ENCODE data around the gene C5orf58.

The C5orf58 gene

DNA sequence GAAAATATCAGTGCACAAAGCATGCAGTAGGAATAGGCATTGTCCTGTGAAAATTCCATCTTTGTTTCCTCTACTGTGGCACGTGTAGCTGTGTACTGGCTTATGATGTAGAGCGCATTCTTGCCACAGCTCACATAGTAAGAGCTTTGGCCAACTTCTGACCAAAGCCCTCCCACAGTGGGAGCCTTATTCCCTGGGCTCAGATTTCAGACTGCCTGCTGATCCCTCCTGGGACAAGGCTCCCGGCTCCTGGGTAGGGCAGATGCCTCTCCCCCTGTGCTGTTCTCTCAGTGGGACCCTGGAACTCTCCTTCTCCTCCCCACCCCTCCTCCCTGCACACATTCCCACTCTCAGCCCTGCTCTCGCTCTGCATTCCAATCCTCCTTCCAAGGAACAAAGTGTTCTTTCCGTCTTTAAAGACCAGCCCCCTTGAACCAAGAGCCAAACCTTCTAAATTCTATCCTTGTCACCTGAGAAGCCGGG, 47.3 kb downstream of the C5orf58 start:
- DNase-seq (ENCODE audit: low spot score) = no peak

DNA sequence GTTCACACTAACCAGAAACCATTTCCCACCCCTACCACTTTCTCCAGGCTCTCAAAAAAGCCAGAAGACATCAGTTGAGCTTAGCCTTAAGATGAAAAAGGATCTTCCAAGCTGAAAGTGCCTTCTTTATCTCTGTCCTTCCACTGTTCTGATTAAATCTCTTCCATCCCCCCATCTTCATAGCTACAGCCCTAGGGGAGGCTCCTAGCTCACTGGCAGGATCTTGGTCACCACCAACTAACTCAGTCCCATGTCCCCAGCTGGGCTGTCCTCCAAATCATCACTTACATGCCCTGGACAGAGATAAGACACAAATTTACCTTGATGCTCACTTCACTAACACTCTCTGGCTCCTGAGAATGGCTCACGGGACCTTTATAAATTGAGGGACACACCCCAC, 50.5 kb downstream of the C5orf58 start:
- DNase-seq (ENCODE audit: low spot score) = no peak

- DNase-seq (ENCODE audit: low spot score) = no peak
Observed at GRCh38 chr5:170284231-170284630, 51.4 kb downstream of the C5orf58 start.

- DNase-seq (ENCODE audit: low spot score) = no peak
Observed at GRCh38 chr5:170285181-170285580, 52.4 kb downstream of the C5orf58 start.

DNA sequence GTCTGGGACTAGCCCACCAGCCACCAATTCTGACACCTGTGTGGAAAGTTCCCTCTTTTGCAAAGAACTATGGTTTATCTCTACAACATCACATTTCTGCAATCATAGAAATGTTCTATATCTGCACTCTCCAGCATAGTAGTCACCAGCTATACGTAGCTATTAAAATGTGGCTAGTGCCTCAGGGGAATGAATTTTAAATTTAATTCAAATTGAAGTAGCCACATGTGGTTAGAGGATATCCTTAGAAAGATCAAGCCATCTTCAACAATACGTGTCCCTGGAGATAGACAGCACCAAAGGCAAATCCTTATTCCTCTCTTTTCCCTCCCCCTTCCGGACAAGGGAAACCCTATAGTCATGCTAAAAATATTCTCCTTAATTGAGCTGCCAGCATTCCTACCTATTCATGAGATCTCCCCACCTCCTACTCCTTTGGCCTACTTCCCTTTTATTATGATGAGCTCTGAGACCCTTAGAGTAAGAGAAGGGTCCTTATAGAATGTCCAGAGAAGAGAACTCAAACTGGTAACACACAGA, 53.7 kb downstream of the C5orf58 start:
- no peak for DNase-seq (ENCODE audit: low spot score)

- no peak for DNase-seq (ENCODE audit: low spot score)
Observed at GRCh38 chr5:170287532-170287931, 54.7 kb downstream of the C5orf58 start.

DNA sequence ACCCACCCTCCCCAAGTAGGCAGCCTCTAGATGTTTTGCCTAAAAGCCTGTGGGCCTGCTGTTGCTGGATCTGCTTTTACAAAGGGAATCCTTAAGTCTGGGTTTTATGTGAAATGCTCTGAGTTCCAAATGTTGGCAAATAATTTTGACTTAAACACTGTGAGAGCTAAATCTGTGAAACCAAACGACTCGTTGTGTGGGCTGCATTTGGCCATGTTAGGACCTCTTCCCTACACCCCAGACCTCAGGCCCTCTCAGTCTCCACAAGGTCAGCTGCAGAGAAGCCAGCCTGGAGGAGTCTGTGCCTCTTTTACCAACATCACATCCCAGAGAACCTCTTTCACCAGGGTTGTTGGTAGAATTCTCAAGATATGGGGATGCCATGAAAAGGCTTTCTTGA, 55.4 kb downstream of the C5orf58 start:
- DNase-seq (ENCODE audit: low spot score) = no peak

DNA sequence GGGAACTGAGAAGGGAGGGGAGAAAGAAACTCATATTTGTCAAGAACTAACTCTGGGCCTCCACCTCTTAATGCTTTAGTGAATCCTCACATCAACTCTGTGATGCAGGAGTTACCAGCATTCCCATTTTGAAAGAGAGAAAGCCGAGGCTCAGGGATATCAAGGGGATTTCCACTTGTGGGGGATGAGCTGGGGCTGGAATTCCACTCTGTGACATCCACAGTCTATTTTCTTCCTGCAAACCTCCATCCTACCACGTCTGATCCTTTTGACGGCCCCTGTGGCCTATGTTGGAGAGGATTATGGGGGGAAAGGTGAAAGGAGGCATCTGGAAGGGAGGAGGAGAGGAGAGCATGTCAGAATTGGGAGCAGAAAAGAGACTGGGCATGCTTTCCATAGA, 55.8 kb downstream of the C5orf58 start:
- no peak for DNase-seq (ENCODE audit: low spot score)

DNA sequence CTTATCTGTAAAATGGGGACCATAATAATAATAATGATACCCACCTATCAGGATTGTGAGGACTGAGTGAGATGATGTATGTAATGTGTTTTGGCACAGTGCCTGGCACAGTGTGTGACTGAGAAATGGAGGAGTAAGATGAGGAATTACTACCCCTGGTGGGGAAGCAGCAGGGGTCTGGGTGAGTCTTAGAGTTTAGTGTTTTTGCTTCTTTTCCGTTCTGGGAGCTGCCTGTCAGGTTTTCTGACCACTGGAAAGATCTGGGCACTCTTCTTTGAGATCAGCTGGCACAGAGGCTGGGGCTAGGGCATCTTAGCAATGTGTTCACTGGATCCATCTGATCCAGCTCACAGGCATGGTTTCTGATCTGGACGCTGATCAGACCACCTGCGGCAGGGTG, 56.3 kb downstream of the C5orf58 start:
- no peak for DNase-seq (ENCODE audit: low spot score)

GRCh38 chr5:170289764-170290163, 57.0 kb downstream of the C5orf58 start:
- DNase-seq (ENCODE audit: low spot score) = no peak

- DNase-seq (ENCODE audit: low spot score) = no peak
Observed at GRCh38 chr5:170290498-170290897, 57.7 kb downstream of the C5orf58 start.

- DNase-seq (ENCODE audit: low spot score) = no peak
Observed at GRCh38 chr5:170292179-170293104, 59.7 kb downstream of the C5orf58 start.

DNA sequence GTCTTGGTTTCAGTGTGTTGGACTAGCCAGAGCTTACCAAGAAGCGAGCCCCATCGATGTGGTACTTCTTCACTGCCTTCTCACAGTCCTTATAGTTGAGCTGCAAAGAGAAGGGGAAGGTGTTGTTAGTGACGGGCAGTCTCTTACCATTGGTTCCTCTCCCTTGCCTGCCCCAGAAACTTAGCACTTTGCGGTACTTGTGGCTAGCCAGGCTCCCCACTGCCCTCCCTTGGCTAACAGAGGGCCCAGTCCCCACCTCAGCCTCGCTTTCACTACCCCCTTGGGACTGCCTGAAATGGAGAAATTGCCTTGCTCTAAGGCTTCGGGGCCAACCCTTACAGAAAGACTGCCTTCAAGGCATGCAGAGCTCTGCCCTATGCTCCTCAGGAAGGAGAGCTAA, 60.5 kb downstream of the C5orf58 start:
- DNase-seq (ENCODE audit: low spot score) = peak; percentile 76

DNA sequence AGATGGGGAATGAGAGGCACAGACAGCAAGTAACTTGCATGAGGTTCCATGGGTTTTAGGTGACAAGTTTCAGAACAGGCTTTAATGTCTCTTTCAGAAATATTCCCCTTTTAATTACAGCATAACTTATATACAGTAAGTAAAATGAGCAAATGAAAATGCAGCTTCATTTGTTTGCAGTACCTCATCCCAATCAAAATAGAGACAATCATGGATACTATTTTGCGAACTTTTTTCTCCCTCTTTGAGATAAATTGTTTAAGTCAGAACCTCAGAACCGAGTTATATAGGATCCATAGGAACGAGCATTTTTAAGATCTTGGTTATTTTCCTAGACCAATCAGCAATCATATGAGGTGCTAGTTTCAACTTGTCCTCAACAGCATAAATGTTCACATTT, 61.3 kb downstream of the C5orf58 start:
- DNase-seq (ENCODE audit: low spot score) = no peak

- DNase-seq (ENCODE audit: low spot score) = no peak
Observed at GRCh38 chr5:170294556-170294955, 61.8 kb downstream of the C5orf58 start.
